ENCODE results near the gene NPW.
A peak's percentile ranks its signal among the peaks of the same experiment; 100 is the strongest.

NPW gene

DNA sequence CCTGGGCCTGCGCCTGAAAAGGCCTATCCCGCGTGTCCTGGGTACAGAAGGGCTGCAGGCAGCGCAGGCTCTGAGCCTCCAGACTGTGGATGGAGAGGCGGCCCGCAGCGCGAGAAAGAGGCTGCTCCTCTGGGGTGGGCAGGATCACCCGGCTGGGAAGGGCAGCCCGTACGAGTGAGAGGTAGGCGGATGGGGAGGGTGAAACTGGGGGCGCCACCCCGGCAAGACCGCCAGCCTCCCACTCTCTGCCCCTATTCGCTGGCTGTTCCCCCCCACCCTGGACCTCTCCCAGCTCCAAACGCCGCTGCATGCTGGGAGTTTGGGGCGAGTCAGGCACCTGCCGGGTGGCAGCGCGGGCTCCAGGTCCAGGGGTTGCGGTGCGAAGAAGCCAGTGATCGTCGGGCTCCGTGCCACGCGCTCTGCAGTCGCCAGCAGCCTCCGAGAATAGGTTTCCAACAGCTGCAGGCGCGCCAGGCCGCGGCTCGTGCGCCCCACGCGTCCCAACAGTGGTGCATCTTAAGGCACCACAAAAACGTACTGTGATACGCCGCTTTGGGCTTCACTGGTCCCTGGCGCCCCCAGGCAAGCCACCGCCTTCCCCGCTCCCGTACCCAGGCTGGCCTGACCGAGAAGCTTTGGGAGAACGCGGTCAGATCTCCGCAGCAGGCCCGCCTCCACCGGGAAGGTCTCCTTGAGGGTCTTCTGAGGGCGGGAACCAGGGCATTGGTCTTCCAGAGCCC lies 39.4 kb upstream of the NPW start:
- TF ChIP-seq, protein P1, sequence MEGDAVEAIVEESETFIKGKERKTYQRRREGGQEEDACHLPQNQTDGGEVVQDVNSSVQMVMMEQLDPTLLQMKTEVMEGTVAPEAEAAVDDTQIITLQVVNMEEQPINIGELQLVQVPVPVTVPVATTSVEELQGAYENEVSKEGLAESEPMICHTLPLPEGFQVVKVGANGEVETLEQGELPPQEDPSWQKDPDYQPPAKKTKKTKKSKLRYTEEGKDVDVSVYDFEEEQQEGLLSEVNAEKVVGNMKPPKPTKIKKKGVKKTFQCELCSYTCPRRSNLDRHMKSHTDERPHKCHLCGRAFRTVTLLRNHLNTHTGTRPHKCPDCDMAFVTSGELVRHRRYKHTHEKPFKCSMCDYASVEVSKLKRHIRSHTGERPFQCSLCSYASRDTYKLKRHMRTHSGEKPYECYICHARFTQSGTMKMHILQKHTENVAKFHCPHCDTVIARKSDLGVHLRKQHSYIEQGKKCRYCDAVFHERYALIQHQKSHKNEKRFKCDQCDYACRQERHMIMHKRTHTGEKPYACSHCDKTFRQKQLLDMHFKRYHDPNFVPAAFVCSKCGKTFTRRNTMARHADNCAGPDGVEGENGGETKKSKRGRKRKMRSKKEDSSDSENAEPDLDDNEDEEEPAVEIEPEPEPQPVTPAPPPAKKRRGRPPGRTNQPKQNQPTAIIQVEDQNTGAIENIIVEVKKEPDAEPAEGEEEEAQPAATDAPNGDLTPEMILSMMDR (IDR thresholded peaks at IDR 0.05; ENCODE audit: low read depth, low read length): no peak
- TF ChIP-seq POLR2A (IDR thresholded peaks at IDR 0.05; ENCODE audit: extremely low read depth, insufficient read length) (no peak), MYC (IDR thresholded peaks at IDR 0.05; ENCODE audit: low read depth, low read length) (no peak)
- TF ChIP-seq, protein P2, sequence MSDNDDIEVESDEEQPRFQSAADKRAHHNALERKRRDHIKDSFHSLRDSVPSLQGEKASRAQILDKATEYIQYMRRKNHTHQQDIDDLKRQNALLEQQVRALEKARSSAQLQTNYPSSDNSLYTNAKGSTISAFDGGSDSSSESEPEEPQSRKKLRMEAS (IDR thresholded peaks at IDR 0.05; ENCODE audit: low read depth, low read length): no peak
- H3K4me3 ChIP-seq (ENCODE audit: low read depth, low read length): no peak overlapping the region
- no peak for DNase-seq (ENCODE audit: low read depth)

DNA sequence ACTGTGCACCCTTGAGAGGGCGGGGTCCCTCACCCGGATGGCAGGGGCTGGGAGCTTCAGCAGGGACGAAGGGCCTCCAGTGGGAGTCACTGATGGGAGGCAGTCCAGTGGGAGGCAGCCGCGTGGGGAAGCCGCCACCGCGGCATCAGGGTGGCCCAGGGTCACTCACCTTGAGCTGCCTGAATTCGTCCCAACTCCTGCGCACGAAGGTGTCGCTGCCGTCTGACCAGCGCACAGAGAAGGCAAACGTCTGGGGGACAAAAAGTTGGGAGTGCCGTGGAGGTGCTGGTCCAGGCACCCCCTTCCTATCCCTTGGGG lies 38.9 kb upstream of the NPW start:
- no peak overlapping the region for H3K4me3 ChIP-seq (ENCODE audit: low read depth, low read length)
- DNase-seq (ENCODE audit: low read depth): no peak
- no peak for TF ChIP-seq POLR2A (IDR thresholded peaks at IDR 0.05; ENCODE audit: extremely low read depth, insufficient read length)
- no peak for TF ChIP-seq MYC (IDR thresholded peaks at IDR 0.05; ENCODE audit: low read depth, low read length)
- TF ChIP-seq, protein P1 (IDR thresholded peaks at IDR 0.05; ENCODE audit: low read depth, low read length): no peak
- TF ChIP-seq, protein P2 (IDR thresholded peaks at IDR 0.05; ENCODE audit: low read depth, low read length): no peak

DNA sequence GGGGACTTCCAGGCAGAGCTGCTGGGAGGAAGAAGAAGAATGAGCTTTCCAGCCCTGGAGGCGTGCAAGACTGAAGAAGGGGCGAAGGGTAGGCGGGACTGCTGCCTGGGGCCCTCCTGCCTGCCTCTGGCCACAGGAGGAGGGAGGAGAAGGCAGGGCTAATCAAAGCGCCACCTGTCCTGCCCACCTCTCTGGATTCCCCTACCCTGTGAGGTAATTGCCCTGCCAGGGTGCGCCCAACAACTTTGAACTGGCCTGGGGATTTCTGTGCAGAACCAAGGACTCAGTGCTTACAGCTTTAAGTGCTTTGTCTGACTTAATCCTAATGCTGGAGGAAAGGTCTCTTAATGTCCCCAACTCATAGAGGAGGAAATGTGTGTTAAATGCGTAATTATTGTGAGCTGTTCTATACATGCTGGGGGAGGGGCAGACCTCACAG lies 38.2 kb upstream of the NPW start, which contains the start of gene NOXO1:
Gene NOXO1 (minus strand): TSS at position 72 of the 439 bp plus-strand sequence. CDS start 290 bp downstream, outside the sequence.
- TF ChIP-seq MYC (IDR thresholded peaks at IDR 0.05; ENCODE audit: low read depth, low read length): no peak
- no peak for DNase-seq (ENCODE audit: low read depth)
- no peak within 1 kb of the TSS for H3K4me3 ChIP-seq (ENCODE audit: low read depth, low read length)

DNA sequence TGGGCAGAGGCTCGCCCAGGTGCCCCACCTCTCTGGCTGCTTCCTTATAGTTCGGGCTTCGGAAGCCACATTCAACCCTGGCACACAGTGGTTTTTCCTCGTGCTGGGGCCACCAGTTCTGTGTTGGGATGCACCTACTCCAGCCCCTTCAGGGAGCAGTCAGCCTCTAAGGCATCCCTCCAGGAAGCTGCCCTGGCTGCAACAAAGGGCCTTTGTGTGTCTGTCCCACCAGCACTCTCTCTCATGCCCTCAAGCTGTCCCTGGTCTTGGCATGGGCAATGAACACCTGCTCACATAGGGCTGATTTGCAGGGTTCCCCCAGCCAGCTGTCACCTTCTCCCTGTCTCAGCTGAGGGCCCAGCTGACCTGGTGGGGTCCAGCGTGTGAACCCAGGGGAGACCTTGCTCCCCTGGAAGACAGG lies 37.6 kb upstream of the NPW start:
- DNase-seq (ENCODE audit: low read depth): no peak
- TF ChIP-seq MYC (IDR thresholded peaks at IDR 0.05; ENCODE audit: low read depth, low read length) (no peak), POLR2A (IDR thresholded peaks at IDR 0.05; ENCODE audit: extremely low read depth, insufficient read length) (no peak)
- TF ChIP-seq, protein P2 (IDR thresholded peaks at IDR 0.05; ENCODE audit: low read depth, low read length): no peak
- TF ChIP-seq, protein P1 (IDR thresholded peaks at IDR 0.05; ENCODE audit: low read depth, low read length): no peak
- H3K4me3 ChIP-seq (ENCODE audit: low read depth, low read length): no peak overlapping the region

DNA sequence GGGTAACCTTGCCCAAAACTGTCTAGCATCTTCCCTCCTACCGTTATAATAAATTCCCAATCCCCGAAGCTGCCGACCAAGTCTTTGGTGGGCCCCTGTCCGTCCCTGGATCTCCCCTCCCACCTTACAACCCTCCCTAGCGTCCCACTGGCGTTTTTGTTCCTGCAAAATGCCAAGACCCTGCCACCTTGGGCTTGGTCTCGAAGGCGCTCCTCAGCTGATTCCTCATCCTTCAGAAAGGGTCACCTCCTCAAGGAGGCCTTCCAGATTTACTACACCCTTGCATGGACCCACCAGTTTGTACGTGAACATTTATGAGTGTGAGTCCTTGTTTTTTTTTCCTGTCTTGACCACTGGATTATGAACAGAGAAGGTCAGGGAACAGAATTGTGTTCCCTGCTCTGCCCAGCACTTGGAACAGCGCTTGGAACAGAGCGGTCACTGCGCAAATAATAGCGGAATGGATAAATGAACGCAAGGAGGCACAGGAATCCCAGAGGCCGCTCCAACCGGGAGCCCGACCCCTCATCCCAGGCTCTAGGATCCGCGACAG lies 36.5 kb upstream of the NPW start:
- H3K4me3 ChIP-seq (ENCODE audit: low read depth, low read length): no peak overlapping the region
- DNase-seq (ENCODE audit: low read depth): no peak
- no peak for TF ChIP-seq POLR2A (IDR thresholded peaks at IDR 0.05; ENCODE audit: extremely low read depth, insufficient read length)
- TF ChIP-seq MYC (IDR thresholded peaks at IDR 0.05; ENCODE audit: low read depth, low read length): no peak
- TF ChIP-seq, protein P2 (IDR thresholded peaks at IDR 0.05; ENCODE audit: low read depth, low read length): no peak
- TF ChIP-seq, protein P1 (IDR thresholded peaks at IDR 0.05; ENCODE audit: low read depth, low read length): no peak

DNA sequence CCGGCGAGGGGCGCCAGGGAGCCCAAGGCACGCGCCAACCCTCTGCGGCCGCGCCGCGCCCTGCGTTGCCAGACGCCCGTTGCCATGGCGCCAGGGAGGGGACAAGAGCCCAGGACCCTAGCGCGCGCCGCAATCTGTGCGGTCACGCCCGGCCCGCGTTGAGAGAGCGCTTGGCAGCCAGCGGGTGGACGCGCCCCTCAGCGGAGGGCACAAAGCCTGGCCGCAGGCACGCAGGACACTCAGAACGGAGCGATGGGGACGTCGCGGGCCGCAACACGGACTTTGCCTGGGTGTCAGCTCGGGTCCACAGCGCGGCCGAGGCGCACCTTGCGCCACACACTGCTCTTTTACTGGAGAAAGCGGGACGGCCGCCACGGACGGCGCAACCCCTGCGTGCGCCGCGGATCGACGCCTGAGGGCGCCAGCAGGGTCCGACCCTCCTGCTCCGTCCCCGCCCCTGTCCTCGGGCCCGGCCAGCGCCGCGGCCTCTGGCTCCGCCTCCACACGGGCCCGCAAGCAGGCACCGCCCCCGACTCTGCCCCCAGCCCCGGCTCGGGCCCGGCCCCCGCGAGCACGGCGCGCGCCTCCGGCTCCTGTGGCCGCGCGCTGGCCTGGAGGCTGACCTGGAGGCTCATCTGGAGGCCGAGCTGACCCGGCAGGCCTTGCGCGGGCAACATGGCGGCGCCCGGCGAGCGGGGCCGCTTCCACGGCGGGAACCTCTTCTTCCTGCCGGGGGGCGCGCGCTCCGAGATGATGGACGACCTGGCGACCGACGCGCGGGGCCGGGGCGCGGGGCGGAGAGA lies 35.8 kb upstream of the NPW start, which contains the start of gene GFER:
Gene GFER (plus strand): TSS at position 650 of the 803 bp plus-strand sequence. CDS start 26 bp downstream, at position 676.
- DNase-seq (ENCODE audit: low read depth): peak; percentile 93
- TF ChIP-seq, protein P2 (IDR thresholded peaks at IDR 0.05; ENCODE audit: low read depth, low read length): 0 out of 2 replicates have a peak, but pooled peaks have one; percentile 7
- peak; percentile 66; the same call in 1 of the 2 replicates for TF ChIP-seq MYC (IDR thresholded peaks at IDR 0.05; ENCODE audit: low read depth, low read length)
- TF ChIP-seq POLR2A (IDR thresholded peaks at IDR 0.05; ENCODE audit: extremely low read depth, insufficient read length): peak; percentile 70
- TF ChIP-seq, protein P1 (IDR thresholded peaks at IDR 0.05; ENCODE audit: low read depth, low read length): no peak
- peak within 1 kb of the TSS; percentile 68 for H3K4me3 ChIP-seq (ENCODE audit: low read depth, low read length)

Measured in NB4 (cell line).